GM19239 (cell line): ENCODE results near the gene PAPPA2.
A peak's percentile ranks its signal among the peaks of the same experiment; 100 is the strongest.
"Not testable (repeated sequence)": the region's sequence is repeated elsewhere in the genome, so short reads cannot be mapped to it uniquely, and the experiment has no call there.

Source experiments
- DNase-seq: peaks from one replicate; pipeline ENCODE4 v3.0.0; 2011; ENCODE audit warnings: low spot score; ENCODE audit not compliant: insufficient read length
- FAIRE-seq: peaks from 2 replicates; lab custom pipeline; 2011; peaks lifted over from hg19 to GRCh38; lab: Jason Lieb, UNC

The PAPPA2 gene

DNA sequence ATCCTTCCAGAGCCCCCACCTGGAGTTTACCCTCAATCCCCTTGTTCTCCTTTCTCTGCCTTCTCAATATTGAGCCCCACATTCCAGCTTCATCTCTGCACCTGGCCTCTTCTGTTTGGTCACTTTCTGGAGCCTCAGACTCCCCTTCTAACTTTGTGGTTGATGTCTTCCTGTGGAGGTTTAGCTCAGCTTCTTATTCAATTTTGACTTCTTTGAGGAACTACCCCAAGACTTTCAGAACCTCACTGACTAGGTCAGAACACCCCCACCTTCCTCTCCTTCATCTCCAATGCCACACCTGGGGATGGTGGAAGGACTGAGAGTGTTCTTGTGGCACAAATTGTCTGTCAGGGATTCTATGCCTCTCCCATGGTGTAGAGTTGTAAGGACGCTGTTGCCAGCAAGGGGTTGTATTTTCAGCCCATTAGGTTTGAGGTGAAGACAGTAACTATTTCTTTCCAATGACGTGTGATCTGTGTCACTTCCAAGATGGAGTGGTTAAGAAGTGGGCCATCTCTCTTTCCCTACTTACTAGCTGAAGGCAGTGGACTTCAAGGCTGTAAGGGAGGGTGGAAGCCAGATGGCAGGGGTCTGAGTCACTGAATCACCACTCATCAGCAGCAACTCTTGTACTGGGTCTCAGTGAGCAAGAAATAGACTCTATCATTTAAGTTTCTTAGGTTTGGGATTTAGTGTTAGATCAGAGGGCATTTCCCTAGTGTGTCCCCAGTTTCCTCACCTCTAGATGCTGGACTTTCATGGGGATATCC is 80.6 kb downstream of the PAPPA2 start:
- DNase-seq (no peak), FAIRE-seq (no peak)

DNA sequence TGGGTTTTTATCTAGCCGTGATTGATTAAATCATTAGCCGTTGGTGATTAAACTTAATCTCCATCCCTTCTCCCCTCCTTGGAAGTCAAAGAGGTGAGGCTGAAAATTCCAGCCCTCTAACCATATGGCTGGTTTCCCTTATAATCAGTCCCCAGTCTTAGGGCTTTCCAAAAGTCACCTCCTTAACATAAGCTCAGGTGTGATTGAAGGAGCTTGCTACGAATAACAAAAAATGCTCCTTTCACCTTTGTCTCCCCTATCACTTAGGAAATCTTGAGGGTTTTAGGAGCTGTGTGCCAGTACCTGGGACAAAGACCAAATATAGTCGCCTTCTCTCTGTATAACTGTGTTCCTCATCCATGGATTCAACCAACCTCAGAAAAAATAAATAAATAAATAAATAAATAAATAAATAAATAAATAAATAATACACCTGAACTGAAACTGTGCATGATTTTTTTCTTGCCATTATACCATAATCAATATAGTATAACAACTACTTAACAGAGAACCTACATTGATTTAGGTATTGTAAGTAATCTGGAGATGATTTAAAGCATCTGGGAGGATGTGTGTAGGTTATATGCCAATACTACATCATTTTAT is 82.2 kb downstream of the PAPPA2 start:
- FAIRE-seq: no peak
- no peak for DNase-seq

DNA sequence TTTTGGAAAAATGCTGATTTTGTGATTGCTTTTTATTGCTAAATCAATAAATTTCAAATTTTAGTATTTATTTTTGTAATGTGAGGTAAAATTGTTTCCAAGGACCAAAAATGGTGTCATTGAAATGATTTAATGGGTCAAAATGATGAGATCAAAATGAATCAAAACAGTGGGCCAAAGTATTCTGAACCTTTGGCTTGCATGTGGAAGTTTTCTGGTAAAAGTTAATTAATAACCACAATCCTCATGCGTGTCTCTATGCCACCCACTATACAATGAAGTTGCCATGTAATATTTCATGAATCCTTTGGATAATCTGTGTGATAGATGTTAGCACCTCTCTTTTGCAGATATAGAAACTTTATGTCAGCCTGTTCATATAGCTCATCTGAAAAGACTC is 83.8 kb downstream of the PAPPA2 start:
- no peak for FAIRE-seq

DNA sequence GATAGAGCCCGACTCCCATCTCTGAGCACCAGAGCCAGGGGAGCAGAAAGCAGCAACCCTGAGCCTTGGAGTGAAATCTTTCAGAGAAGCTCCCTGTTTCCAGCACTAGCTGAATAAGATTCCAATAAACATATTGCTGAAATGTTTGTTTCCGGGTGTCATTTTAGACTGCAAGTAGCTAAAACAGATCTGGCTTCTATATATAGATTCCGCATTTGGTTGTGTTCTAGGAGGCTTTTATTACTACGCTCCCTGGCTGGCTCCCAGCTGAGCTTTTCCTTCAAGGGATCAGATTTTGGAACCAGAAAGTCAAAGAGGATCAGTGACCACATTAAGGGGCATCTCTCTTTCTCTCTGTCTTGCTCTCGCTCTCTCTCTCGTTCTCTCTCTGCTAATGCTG is 88.2 kb downstream of the PAPPA2 start:
- FAIRE-seq (no peak), DNase-seq (no peak)

More for the DNA sequence above, 83.8 kb downstream of the PAPPA2 start:
- DNase-seq: no peak

DNA sequence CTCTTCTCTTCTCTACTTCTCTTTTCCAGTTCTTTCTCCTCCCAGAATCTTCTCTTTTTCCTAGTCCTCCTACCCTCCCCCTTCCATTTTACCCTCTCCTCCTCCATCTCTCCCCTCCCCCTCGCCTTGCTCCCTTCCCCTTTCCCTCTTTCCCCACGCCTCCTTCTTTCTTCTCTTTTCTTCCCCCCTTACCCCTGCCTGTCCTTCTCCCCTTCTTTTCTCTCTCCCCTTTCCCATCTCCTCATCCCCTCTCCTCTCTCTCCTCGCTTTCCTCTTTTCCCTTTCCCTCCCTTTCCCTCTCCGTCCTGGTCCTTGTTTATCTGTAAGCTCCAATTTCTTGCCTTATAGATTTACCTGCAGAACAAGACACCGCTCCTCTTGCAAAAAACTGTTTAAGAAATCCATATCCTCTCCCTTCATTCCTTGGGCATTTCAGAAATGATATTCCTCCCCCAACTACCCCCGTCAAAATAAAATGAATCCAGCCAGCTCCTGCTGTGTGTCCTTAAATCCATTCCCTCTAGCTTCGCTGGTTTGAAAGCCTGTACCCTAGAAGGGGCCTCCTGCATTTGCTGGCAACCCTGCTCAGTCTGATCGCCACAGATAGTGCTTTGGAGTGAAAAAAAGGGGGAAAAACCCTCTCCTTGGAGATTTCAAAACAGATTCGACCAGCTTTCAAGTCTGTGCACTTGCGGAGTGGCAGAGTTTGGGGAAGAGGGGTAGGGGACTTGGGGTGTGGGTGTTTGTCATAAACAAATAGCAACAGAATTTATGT is 89.4 kb downstream of the PAPPA2 start:
- DNase-seq: no peak
- FAIRE-seq: no peak

DNA sequence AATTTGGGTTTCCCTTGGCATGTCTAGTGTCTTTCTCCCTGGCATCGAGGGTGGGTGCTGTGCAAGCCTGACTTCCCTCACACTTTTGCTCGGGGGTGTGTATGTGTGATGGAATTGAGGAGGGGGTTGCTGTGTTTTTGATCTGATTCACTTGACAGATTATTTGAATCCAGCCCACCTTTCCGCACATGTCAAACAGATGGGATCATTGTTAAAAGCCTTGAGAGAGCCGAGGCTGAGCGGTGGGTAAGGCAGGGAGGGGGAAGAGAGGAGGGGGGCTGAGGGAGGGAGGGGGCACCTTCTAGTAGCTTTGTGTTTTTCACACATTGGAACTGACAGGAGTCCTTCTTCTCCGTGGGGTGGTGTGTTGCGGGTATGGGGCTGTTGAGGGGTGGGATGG is 90.0 kb downstream of the PAPPA2 start:
- FAIRE-seq: no peak
- DNase-seq: no peak

DNA sequence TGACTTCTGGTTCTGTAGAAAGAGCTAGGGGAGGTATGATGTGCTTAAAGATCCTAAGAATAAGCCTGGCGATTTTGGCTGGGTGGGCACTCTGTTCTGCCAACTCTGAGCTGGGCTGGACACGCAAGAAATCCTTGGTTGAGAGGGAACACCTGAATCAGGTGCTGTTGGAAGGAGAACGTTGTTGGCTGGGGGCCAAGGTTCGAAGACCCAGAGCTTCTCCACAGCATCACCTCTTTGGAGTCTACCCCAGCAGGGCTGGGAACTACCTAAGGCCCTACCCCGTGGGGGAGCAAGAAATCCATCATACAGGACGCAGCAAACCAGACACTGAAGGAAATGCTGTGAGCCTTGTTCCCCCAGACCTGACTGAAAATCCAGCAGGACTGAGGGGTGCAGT is 93.3 kb downstream of the PAPPA2 start:
- no peak for FAIRE-seq

DNA sequence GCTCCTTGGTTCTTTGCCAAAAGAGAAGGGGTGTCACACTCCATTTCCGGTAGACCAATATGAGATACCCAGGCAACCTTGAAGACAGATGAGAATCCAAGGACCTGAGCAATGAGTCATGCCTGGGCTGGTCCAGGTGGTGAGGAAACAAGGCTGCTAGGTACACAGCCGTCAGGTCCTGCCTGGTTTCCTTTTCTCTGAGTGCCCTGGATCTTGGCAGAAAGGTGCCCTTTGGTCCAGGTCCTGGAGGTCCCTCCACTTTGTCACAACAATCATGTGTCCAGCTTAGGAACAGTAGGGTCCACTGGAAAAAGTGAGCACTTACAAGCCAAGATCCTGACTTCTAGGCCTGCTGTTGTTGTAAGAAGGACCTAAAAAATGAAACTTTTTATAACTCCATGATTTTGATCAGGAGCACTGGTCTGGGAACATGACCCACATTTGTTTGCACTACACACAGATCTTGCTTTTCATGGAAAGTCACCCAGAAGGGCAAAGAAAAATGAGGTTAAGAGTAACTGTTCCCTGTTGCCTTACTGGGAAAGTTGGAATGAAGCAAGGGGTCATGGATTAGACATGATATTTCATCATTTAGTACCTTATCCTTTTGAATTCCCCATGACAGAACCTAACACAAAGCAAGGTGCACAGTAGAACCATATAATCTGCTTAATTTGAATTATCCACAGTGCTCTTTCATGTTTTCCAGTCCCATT is 94.7 kb downstream of the PAPPA2 start:
- FAIRE-seq (no peak), DNase-seq (no peak)

More for the DNA sequence above, 93.3 kb downstream of the PAPPA2 start:
- DNase-seq: no peak

DNA sequence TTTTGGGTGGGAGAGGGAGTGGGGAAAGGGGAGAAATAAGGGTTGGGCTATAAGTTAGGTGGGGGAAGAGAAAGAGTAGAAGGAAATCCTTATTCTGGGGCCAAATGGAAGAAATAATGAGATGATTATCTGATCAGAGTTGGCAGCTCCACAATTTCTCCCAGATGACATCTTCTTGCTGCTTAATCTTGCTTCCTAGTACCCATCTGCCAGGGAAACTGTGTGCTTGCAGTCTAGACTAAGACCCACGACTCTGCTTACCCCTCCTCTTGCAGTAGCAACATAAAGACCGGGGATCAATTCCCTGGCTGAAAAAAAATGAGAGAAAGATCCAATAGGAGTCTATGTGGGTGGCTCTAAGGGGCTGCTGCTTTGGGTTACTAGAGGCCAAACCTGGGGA is 95.6 kb downstream of the PAPPA2 start:
- no peak for DNase-seq
- FAIRE-seq: no peak

DNA sequence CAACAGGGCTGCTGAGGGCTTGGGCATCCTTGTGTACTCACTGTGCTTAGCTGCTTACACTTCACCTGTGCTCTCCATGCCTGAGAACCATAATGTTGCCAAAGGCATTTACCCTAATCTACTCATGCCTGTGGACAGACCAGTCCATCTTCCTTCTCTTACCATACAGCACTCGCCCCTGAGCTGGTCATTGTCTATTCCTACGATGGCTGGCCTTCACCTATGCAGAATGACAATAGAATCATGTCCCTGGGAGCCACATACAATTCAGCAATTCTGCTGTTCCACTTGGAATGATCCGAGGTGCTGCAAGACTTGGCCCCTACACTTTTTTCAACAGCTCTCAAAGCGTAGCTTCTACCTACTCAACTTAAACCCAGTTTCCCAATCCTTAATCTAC is 96.5 kb downstream of the PAPPA2 start:
- DNase-seq (no peak), FAIRE-seq (no peak)

DNA sequence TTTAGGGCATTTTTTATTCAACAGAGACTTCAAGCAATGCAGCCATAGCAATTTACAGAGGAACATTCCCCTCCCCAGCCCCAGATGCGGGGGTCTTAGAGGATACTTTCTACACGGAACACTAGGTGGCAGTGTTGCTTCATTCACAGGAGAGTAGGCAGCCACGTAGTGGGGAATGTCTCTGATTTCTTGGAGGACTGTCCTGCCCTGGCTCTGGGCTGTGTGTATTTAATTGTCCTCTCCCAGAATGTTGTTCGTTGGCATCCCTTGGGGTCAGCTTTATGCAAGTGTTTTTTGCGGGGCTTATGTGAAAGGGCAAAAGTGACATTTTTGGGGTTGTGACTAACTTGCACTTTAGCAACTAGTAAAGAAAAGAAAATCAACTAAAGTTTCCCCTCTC is 96.9 kb downstream of the PAPPA2 start:
- DNase-seq (peak; percentile 26), FAIRE-seq (peak; percentile 45)

DNA sequence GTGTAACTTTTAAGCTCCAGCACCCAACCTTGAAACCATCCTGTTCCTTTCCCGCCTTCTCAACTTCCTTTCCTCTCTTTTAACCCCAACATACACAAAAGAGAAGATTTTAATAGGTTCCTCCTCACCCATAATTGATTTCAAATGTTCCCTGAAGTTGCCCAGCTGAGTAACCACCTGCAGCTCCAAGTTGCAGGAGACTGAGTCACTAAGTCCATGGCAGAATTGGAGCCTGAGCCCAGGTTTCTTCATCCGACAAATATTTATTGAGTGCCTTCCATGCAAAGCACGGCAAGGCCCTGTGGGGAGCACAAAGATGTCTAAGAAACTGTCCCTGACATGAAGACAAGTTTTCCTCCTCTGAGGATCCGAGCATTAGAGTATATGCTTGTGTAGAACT is 97.7 kb downstream of the PAPPA2 start:
- DNase-seq (no peak), FAIRE-seq (no peak)

DNA sequence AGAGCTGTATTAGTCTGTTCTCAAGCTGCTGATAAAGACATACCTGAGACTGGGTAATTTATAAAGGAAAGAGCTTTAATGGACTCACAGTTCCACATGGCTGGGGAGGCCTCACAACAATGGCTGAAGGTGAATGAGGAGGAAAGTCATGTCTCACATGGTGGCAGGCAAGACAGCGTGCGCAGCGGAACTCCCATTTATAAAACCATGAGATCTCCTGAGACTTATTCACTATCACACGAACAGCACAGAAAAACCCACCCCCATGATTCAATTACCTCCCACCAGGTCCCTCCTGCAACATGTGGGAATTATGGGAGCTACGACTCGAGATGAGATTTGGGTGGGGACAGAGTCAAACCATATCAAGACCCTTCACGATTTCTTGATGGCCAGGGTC is 98.8 kb downstream of the PAPPA2 start:
- FAIRE-seq, DNase-seq: not testable (repeated sequence)

DNA sequence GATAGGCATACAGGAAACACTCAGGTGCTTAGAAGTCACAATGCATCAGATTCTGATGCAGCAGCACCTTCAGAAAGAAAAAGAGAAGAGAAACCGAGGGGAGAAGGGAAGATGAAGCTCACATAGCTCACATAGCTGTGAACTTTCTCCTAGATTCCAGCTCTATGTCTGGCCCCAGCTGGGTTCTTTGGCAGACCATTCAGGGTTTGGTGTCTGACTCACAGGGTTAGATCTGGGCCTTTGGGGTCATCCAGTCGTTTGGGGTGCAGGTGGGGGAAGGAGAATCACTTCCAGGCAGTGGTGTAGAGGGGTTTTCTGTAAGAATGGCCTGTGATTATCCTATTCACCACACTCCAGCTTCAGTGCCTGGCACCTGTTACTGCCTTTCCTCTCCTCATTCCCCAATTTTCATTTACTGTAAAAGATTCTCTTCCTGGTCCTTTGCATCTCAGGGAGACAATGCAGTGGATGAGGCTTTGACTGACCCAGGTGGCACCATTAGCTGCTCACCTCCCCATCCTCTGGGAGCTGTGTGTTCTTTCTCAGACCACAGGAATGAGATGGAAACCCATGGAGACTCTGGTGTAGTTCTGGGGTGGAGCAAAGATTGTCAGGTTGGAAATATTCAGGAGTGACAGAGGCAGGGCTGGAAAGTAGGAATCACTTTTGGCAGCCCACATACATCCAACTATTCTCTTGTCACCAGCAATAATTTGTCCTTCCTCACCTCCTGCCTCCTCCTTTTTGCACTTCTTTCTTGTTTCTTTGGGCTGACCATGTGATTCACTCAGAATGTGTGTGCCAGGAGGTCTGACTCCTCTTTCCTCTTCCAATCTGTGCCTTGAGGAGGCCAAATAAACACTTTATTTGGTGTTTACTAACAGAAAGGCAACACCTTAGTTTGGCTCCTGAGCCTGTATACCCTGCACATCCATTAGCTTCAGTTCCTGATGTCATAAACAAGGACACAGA is 103.3 kb downstream of the PAPPA2 start:
- FAIRE-seq: no peak
- DNase-seq: no peak

DNA sequence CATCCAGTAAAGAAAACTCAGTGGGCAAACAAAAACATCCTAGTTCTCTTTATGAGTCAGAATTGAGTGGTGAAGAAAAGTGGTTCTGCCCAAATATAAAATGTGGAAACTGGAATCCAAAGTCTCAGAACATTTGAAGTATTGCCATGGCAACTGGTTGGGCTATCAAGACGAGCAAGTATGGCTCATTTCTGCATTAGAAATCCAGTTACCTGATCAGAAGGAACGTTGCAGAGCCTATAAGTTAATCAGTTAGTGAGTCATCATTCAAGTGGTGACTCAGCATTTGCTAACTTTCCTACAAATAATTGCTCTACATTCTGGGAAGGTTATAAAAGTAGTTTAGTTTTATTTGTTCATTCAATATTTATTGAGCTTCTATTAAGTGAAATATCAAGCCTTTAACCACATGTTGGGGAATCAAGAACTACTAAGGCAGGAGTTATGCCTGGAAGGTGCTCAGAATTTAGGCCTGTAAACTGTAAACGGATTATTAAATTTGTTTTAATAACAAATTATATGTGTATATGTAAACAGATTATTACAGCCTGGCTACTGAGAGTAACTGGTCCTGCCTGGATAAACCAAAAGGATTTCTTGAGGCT is 104.3 kb downstream of the PAPPA2 start:
- no peak for DNase-seq
- no peak for FAIRE-seq

DNA sequence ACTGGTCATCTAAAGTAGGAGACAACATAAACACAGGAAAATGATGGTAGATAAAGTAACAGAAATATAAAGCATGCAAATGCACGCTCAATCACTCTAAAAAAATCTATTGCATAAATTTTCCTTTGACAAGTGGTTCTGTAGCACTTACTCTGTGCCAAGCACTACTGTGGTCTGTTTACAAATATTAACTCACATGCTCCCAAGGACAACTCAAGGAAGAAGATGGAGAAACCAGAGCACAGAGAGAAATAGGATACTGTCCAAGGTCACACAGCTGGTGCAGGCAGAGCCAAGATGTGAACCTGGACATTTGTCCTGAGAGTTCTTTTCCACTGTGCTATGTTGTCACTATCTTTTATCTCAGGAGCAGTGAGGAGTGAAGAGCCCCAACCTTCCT is 105.2 kb downstream of the PAPPA2 start:
- DNase-seq (no peak), FAIRE-seq (no peak)

DNA sequence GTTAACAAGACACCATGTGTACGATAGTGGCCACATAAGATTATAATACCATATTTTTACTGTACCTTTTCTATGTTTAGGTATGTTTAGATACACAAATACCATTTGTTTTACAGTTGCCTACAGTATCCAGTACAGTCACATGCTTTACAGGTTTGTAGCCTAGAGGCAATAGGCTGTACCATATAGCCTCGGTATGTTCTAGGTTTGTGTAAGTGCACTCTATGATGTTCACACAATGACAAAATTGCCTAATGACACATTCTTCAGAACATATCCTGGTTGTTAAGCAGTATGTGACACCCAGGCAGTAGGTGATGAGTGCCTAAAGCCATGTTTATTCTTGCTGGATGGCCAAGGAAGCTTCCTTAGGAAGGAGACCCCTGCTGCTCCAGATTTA is 111.8 kb downstream of the PAPPA2 start:
- DNase-seq (no peak), FAIRE-seq (no peak)

DNA sequence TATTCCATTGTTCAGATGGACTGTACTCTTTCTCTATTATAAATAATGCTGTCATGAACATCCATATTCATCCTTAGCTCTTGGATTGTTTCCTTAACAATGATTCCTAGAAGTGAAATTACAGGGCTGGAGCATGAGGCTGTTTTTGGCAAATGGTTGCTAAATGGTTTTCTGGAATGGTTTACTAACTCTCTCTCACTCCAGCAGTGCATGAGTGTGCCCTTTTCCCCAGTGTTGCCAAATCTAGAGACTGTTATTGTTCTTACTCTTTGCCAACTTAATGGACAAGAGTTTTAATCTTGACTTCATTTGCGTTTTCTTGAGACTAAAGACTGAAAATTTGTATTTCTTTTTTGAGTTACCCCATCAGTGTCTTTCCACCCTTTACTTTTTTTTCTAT is 113.0 kb downstream of the PAPPA2 start:
- no peak for DNase-seq
- FAIRE-seq: peak; percentile 14

DNA sequence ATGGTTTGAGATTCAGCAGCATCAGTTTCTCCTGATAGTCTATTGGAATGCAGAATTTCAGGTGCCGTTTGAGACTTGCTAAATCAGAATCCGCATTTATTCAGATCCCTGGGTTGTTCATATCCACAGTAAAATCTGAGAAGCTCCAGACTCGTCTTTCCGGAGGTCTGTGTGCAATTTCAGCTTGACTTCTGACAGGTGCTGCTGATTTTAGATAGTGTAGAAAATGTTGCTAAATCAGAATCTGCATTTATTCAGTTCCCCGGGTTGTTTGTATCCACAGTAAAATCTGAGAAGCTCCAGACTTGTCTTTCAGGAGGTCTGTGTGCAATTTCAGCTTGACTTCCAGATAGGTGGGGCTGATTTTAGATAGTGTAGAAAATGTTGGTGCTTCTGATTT is 113.7 kb downstream of the PAPPA2 start:
- FAIRE-seq: no peak
- DNase-seq: no peak
